ENCODE results near the gene ACBD6. TPM values are rescaled to one million over a fixed set of nuclear protein-coding genes. Genes with fewer than 3 reads are reported as not detected.

ACBD6 gene
- total RNA-seq, 2 donors from 2014 or later, result 41.9 to 50.0 TPM

DNA sequence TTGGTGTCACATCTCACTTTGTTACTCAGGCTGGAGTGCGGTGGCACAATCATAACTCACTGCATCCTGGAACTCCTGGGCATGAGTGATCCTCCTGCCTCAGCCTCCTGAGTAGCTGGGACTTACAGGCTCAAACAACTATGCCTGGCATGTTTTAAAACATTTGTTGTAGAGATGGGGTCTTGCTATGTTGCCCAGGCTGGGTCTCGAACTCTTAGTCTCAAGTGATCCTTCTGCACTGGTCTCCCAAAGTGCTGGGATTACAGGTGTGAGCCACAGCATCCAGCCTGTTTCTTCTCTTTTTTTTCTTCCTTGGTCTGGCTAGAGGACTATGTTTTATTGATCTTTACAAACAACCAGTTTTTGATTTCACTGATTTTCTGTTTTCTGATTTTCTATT, 207.7 kb downstream of the ACBD6 start:
- DNase-seq (ENCODE audit: low spot score), result no peak
- intact Hi-C loops (cut with DNase I), result no loop called here
- H3K36me3 ChIP-seq, result no peaks in the 10 kb centered on the region
- no peaks in the 10 kb centered on the region for H3K27me3 ChIP-seq (replicated peaks; ENCODE audit: insufficient read depth)
- 100% methylated on average over 2 of the region's 2 CpGs for WGBS
- H3K4me1 ChIP-seq (replicated peaks), result no peaks in the 10 kb centered on the region
- no peak overlapping the region for H3K27ac ChIP-seq
- no peaks in the 10 kb centered on the region for H3K9me3 ChIP-seq
- H3K4me3 ChIP-seq, result no peak overlapping the region
- TF ChIP-seq POLR2AphosphoS5 (IDR thresholded peaks at IDR 0.05) (no peak), POLR2A (IDR thresholded peaks at IDR 0.05) (no peak)
- TF ChIP-seq, protein P1, sequence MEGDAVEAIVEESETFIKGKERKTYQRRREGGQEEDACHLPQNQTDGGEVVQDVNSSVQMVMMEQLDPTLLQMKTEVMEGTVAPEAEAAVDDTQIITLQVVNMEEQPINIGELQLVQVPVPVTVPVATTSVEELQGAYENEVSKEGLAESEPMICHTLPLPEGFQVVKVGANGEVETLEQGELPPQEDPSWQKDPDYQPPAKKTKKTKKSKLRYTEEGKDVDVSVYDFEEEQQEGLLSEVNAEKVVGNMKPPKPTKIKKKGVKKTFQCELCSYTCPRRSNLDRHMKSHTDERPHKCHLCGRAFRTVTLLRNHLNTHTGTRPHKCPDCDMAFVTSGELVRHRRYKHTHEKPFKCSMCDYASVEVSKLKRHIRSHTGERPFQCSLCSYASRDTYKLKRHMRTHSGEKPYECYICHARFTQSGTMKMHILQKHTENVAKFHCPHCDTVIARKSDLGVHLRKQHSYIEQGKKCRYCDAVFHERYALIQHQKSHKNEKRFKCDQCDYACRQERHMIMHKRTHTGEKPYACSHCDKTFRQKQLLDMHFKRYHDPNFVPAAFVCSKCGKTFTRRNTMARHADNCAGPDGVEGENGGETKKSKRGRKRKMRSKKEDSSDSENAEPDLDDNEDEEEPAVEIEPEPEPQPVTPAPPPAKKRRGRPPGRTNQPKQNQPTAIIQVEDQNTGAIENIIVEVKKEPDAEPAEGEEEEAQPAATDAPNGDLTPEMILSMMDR (IDR thresholded peaks at IDR 0.05), result no peak

DNA sequence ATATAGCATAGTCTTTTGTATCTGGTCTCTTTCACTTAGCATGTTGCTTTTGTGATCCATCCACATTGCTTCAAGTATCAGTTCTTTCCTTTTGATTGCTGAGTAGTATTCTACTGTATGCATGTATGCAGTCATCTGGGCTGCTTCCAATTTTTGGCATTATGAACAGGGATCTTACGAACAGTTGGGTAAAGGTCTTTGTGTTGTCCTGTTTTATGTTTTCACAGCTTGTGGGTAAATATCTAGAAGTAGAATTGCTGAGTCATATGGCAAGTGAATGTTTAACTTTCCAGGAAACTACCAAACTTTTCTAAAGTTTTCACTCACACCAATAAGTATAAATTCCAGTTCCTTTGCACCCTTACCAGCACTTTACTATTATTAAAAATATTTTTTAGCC, 211.4 kb downstream of the ACBD6 start:
- no peak for DNase-seq (ENCODE audit: low spot score)
- H3K9me3 ChIP-seq, result no peaks in the 10 kb centered on the region
- no peaks in the 10 kb centered on the region for H3K36me3 ChIP-seq
- WGBS, result 76% methylated on average over 1 of the region's 1 CpG
- intact Hi-C loops (cut with DNase I), result no loop called here
- no peak overlapping the region for H3K27ac ChIP-seq
- H3K27me3 ChIP-seq (replicated peaks; ENCODE audit: insufficient read depth), result no peaks in the 10 kb centered on the region
- H3K4me3 ChIP-seq, result no peak overlapping the region
- TF ChIP-seq POLR2AphosphoS5 (IDR thresholded peaks at IDR 0.05) (no peak), POLR2A (IDR thresholded peaks at IDR 0.05) (no peak)
- TF ChIP-seq, protein P1 (IDR thresholded peaks at IDR 0.05), result no peak
- no peaks in the 10 kb centered on the region for H3K4me1 ChIP-seq (replicated peaks)

DNA sequence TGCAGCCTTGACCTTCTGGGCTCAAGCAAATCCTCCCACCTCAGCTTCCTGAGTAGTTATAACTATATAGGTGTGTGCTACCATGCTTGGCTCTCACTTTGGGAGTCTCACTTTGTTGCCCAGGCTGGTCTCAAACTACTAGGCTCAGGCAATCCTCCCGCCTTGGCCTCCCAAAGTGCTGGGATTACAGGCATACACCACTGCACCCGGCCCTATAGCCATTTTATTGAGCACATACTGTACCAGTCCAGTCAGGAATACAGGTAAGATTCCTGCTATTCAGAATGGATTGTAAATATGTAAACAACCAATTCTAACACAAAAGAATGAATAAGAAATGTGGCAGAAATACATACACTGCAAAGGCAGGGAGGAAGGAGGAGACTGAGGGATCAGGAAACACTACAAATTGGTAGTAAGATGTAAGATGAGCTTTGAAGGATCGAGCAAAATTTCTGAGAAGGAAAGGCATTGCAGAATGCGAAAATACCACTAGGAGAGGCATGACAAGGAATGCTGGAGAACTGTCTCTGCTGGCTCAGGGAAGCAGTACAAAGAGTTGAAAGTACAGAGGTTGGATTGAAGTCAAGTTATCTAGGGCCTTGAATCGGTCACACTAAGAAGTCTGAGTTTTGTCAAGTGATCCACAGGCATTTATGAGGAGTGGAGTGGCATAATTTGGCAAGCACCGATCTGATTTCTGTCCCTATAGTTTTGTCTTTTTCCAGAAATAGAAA, 211.9 kb downstream of the ACBD6 start:
- no peaks in the 10 kb centered on the region for H3K36me3 ChIP-seq
- no peak overlapping the region for H3K27ac ChIP-seq
- intact Hi-C loops (cut with DNase I), result no loop called here
- no peaks in the 10 kb centered on the region for H3K4me1 ChIP-seq (replicated peaks)
- 84% methylated on average over 6 of the region's 6 CpGs for WGBS
- no peaks in the 10 kb centered on the region for H3K27me3 ChIP-seq (replicated peaks; ENCODE audit: insufficient read depth)
- no peak overlapping the region for H3K4me3 ChIP-seq
- no peak for DNase-seq (ENCODE audit: low spot score)
- TF ChIP-seq POLR2AphosphoS5 (IDR thresholded peaks at IDR 0.05) (no peak), POLR2A (IDR thresholded peaks at IDR 0.05) (no peak)
- TF ChIP-seq, protein P1 (IDR thresholded peaks at IDR 0.05), result no peak
- no peaks in the 10 kb centered on the region for H3K9me3 ChIP-seq

DNA sequence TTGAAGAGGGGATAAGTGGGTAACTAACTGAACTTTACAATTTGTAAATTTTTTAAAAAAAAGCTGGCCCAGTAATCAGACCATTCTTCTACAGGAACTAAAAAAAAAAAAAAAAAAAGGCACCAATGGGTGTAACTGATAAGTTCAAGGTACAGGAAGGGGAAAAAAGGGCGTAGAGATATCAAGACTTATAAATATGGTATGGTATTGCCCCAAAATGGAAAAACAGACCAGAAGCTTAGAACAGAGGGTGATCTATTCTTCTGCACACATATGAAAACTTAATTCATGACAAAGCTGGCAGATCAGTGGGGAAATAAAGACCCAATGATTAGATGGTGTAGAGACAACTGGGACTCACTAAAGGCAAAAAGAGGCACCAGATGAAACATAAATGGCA, 213.4 kb downstream of the ACBD6 start:
- intact Hi-C loops (cut with DNase I), result no loop called here
- no peak for DNase-seq (ENCODE audit: low spot score)
- Histone ChIP-seq H3K4me1 (replicated peaks) (no peaks in the 10 kb centered on the region), H3K4me3 (no peak overlapping the region), H3K27me3 (replicated peaks; ENCODE audit: insufficient read depth) (no peaks in the 10 kb centered on the region), H3K9me3 (no peaks in the 10 kb centered on the region), H3K36me3 (no peaks in the 10 kb centered on the region), H3K27ac (no peak overlapping the region)
- no peak for TF ChIP-seq POLR2A (IDR thresholded peaks at IDR 0.05)
- no peak for TF ChIP-seq POLR2AphosphoS5 (IDR thresholded peaks at IDR 0.05)
- TF ChIP-seq, protein P1 (IDR thresholded peaks at IDR 0.05), result no peak
- WGBS, result 82% methylated on average over 1 of the region's 1 CpG
